SK-N-SH (cell line): ENCODE results near the gene FRMD3. TPM values are rescaled to one million over a fixed set of nuclear protein-coding genes. Genes with fewer than 3 reads are reported as not detected.

Experiments used
- CTCF ChIA-PET: fragments of 300-600, 350-600 bp; formaldehyde crosslinking; extraction: SDS; loops from one replicate; lab custom pipeline; 2021; lab: Yijun Ruan, JAX
- POLR2A ChIA-PET: fragments of 350-600 bp; sonication (Branson Sonifier 250); formaldehyde crosslinking; extraction: SDS; loops from one replicate; lab custom pipeline; 2020; ENCODE audit warnings: antibody characterized with exemption, inconsistent platforms; lab: Yijun Ruan, JAX
- DNase-seq: peaks from one replicate; pipeline ENCODE4 v3.0.0; 2012
- H2AFZ ChIP-seq: fragments of 200-600 bp; sonication (generic); 2 replicates; pipeline ENCODE4 v1.8.1; 2016; ENCODE audit warnings: antibody characterized with exemption, mild to moderate bottlenecking, low read depth
- H3F3A ChIP-seq: fragments of 200-600 bp; sonication (generic); replicated peaks from 2 replicates; pipeline ENCODE3; 2016; ENCODE audit warnings: antibody characterized with exemption, mild to moderate bottlenecking; ENCODE audit not compliant: insufficient read depth
- H3K27ac ChIP-seq, 2 experiments: fragments of 200-500 bp in 1 of 2; fragments of 200-600 bp in 1 of 2; sonication (Bioruptor generic) in 1 of 2; sonication (generic), shearing (Covaris generic) in 1 of 2; 2 replicates each; pipeline versions ENCODE4 v1.5.1 to v1.6.1; 2014 to 2016; ENCODE audit warnings: low read depth in 2 of 2, inconsistent platforms in 1 of 2, low read length in 1 of 2, mild to moderate bottlenecking in 1 of 2, mixed read lengths in 1 of 2
- H3K27me3 ChIP-seq: fragments of 200-600 bp; sonication (generic), shearing (Covaris generic); 2 replicates; pipeline ENCODE4 v1.6.1; 2016; ENCODE audit warnings: mixed run types; ENCODE audit not compliant: insufficient read depth
- H3K36me3 ChIP-seq, 2 experiments: fragments of 200-500 bp in 1 of 2; fragments of 200-600 bp in 1 of 2; sonication (Bioruptor generic) in 1 of 2; sonication (generic) in 1 of 2; replicated peaks in 1 of 2; 2 replicates each; pipeline versions ENCODE3 to v1.5.1; 2014 to 2016; ENCODE audit warnings: low read length in 1 of 2, mild to moderate bottlenecking in 1 of 2; ENCODE audit not compliant: insufficient read depth in 2 of 2, control insufficient read depth in 1 of 2
- H3K4me1 ChIP-seq, 2 experiments: fragments of 200-500 bp in 1 of 2; fragments of 200-600 bp in 1 of 2; sonication (Bioruptor generic) in 1 of 2; sonication (generic), shearing (Covaris generic) in 1 of 2; 2 replicates each; pipeline versions ENCODE4 v1.5.1 to v1.6.1; 2014 to 2016; ENCODE audit warnings: low read depth in 1 of 2, low read length in 1 of 2, mixed run types in 1 of 2; ENCODE audit not compliant: insufficient read depth in 2 of 2, control insufficient read depth in 1 of 2
- H3K4me2 ChIP-seq: fragments of 200-600 bp; sonication (generic), shearing (Covaris generic); 2 replicates; pipeline ENCODE4 v1.6.1; 2017; ENCODE audit warnings: mixed run types
- H3K4me3 ChIP-seq, 2 experiments: fragments of 200-500 bp in 1 of 2; fragments of 200-600 bp in 1 of 2; sonication (Bioruptor generic) in 1 of 2; sonication (generic), shearing (Covaris generic) in 1 of 2; 2 replicates each; pipeline versions ENCODE4 v1.5.1 to v1.8.1; 2014 to 2016; ENCODE audit warnings: low read depth in 2 of 2, inconsistent platforms in 1 of 2, low read length in 1 of 2, mild to moderate bottlenecking in 1 of 2, mixed read lengths in 1 of 2, moderate library complexity in 1 of 2
- H3K79me2 ChIP-seq: fragments of 200-600 bp; sonication (generic); 2 replicates; pipeline ENCODE4 v1.8.1; 2017; ENCODE audit warnings: mild to moderate bottlenecking; ENCODE audit not compliant: insufficient read depth
- H3K9ac ChIP-seq: fragments of 200-600 bp; sonication (generic); 2 replicates; pipeline ENCODE4 v1.6.1; 2017; ENCODE audit warnings: mixed run types
- H3K9me2 ChIP-seq: fragments of 200-600 bp; sonication (generic); 2 replicates; pipeline ENCODE4 v1.6.1; 2017; ENCODE audit warnings: mixed run types
- H3K9me3 ChIP-seq: fragments of 200-600 bp; sonication (generic); 2 replicates; pipeline ENCODE4 v1.6.1; 2017; ENCODE audit warnings: mixed run types, mild to moderate bottlenecking, moderate library complexity
- H4K20me1 ChIP-seq: fragments of 200-600 bp; sonication (generic); 2 replicates; pipeline ENCODE4 v1.6.1; 2017; ENCODE audit warnings: mild to moderate bottlenecking, mixed run types; ENCODE audit not compliant: insufficient read depth
- IRF3 ChIP-seq: fragments of 150-350 bp; IDR thresholded peaks from 2 replicates; pipeline ENCODE4 v1.6.1; 2016; ENCODE audit warnings: mild to moderate bottlenecking, low read depth, low read length
- JUND ChIP-seq: IDR thresholded peaks from 2 replicates; pipeline ENCODE4 v1.4.0; 2012
- NFIC ChIP-seq: IDR thresholded peaks from 2 replicates; pipeline ENCODE4 v1.4.0; 2012; ENCODE audit warnings: borderline replicate concordance
- RAD21 ChIP-seq: IDR thresholded peaks from 2 replicates; pipeline ENCODE4 v1.6.1; 2012; ENCODE audit warnings: mild to moderate bottlenecking, low read length
- RFX5 ChIP-seq: IDR thresholded peaks from 2 replicates; pipeline ENCODE4 v1.6.1; 2012; ENCODE audit warnings: mild to moderate bottlenecking, improper control_type of control experiment, low read length
- ZBTB33 ChIP-seq: IDR thresholded peaks from 2 replicates; pipeline ENCODE4 v1.4.0; 2012; ENCODE audit warnings: low read depth, borderline replicate concordance
- WGBS: methylation state at CpG from one replicate; pipeline ENCODE4 v1.1.6; 2017; ENCODE audit warnings: low lambda C conversion rate; 5-methylcytosine and 5-hydroxymethylcytosine counted together
- polyA plus RNA-seq, 3 experiments: library from polyadenylated mRNA; depleted of rRNA; stranded (reverse); fragments of >200 nt; gene quantifications; 2 replicates each; pipeline ENCODE4 v1.2.3, GENCODE V29; 2012
- TF ChIP-seq, protein P1 (sequence below): IDR thresholded peaks from 2 replicates; pipeline ENCODE4; 2012
- TF ChIP-seq, protein P2 (sequence below): IDR thresholded peaks from 2 replicates; pipeline ENCODE4 v1.4.0; 2012; ENCODE audit warnings: low read depth, borderline replicate concordance

Gene FRMD3
- polyA plus RNA-seq, 1 of the 3 experiments (the other 2 are of a cell fraction) = 0.89 TPM

- no peak overlapping the region for H2AFZ ChIP-seq
- H4K20me1 ChIP-seq = no peaks in the 10 kb centered on the region
- H3K27ac ChIP-seq = no peak overlapping the region
- DNase-seq = no peak
- peaks cover 0 to 9% of the 10 kb centered on the region in 2 experiments; a peak in 1 of 4 replicates for H3K4me1 ChIP-seq
- no peaks in the 10 kb centered on the region for H3K9me2 ChIP-seq
- H3K79me2 ChIP-seq = no peaks in the 10 kb centered on the region
- no peak overlapping the region for H3K9ac ChIP-seq
- ChIA-PET POLR2A (no interaction called here), CTCF (interaction anchor here (1.4 kb wide), 1 partner anchor 20 kb away, joined by 7 read pairs; no protein-coding TSS in a partner anchor)
- TF ChIP-seq, protein P1, sequence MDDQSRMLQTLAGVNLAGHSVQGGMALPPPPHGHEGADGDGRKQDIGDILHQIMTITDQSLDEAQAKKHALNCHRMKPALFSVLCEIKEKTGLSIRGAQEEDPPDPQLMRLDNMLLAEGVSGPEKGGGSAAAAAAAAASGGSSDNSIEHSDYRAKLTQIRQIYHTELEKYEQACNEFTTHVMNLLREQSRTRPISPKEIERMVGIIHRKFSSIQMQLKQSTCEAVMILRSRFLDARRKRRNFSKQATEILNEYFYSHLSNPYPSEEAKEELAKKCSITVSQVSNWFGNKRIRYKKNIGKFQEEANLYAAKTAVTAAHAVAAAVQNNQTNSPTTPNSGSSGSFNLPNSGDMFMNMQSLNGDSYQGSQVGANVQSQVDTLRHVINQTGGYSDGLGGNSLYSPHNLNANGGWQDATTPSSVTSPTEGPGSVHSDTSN = no peak
- TF ChIP-seq, protein P2, sequence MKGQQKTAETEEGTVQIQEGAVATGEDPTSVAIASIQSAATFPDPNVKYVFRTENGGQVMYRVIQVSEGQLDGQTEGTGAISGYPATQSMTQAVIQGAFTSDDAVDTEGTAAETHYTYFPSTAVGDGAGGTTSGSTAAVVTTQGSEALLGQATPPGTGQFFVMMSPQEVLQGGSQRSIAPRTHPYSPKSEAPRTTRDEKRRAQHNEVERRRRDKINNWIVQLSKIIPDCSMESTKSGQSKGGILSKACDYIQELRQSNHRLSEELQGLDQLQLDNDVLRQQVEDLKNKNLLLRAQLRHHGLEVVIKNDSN = no peak
- no peak for TF ChIP-seq ZBTB33
- no peaks in the 10 kb centered on the region for H3K27me3 ChIP-seq
- peaks cover 0 to 3% of the 10 kb centered on the region in 2 experiments for H3K36me3 ChIP-seq
- H3K4me2 ChIP-seq = no peak overlapping the region
- H3K4me3 ChIP-seq = no peak overlapping the region
- WGBS = 73% methylated on average over 6 of the region's 6 CpGs
- H3K9me3 ChIP-seq = no peaks in the 10 kb centered on the region
- H3F3A ChIP-seq = no peaks in the 10 kb centered on the region
Observed at GRCh38 chr9:83313781-83314180, 224.4 kb downstream of the FRMD3 start.

GRCh38 chr9:83312537-83312936 lies 225.7 kb downstream of the FRMD3 start:
- Histone ChIP-seq H3K9ac (no peak overlapping the region), H3K27ac (no peak overlapping the region), H3F3A (peaks cover 5% of the 10 kb centered on the region), H3K9me3 (no peaks in the 10 kb centered on the region), H3K9me2 (no peaks in the 10 kb centered on the region), H4K20me1 (no peaks in the 10 kb centered on the region), H3K4me2 (no peak overlapping the region), H3K27me3 (no peaks in the 10 kb centered on the region), H2AFZ (no peak overlapping the region), H3K79me2 (no peaks in the 10 kb centered on the region), H3K4me3 (no peak overlapping the region), H3K4me1 (peaks cover 0 to 11% of the 10 kb centered on the region in 2 experiments; a peak in 1 of 4 replicates)
- TF ChIP-seq NFIC (no peak), RFX5 (no peak), IRF3 (no peak), RAD21 (no peak), JUND (no peak)
- TF ChIP-seq, protein P1 = no peak
- TF ChIP-seq, all 33 proteins: peak for 0
- H3K36me3 ChIP-seq = peaks cover 0 to 3% of the 10 kb centered on the region in 2 experiments
- WGBS = 93% methylated on average over 11 of the region's 11 CpGs
- no peak for DNase-seq
- CTCF ChIA-PET = interaction anchor here (0.6 to 1.4 kb wide), 3 partner anchors 15 to 323 kb away, joined by 3 to 4 read pairs (median 3); no protein-coding TSS in a partner anchor
- POLR2A ChIA-PET = no interaction called here
